CD1c-positive myeloid dendritic cell (primary cell): ENCODE results near the gene MPV17L2.
A peak's percentile ranks its signal among the peaks of the same experiment; 100 is the strongest.

Experiments used
- DNase-seq: peaks from one replicate; pipeline ENCODE4 v3.0.0-alpha.2; 2016; ENCODE audit errors: extremely low spot score

MPV17L2 gene

GRCh38 chr19:18160971-18161635, 31.9 kb upstream of the MPV17L2 start:
- DNase-seq = peak; percentile 90

GRCh38 chr19:18161636-18162002, 31.4 kb upstream of the MPV17L2 start:
- no peak for DNase-seq

- no peak for DNase-seq
Measured at GRCh38 chr19:18164072-18164471, 28.9 kb upstream of the MPV17L2 start.

GRCh38 chr19:18165794-18166544, 27.0 kb upstream of the MPV17L2 start:
- no peak for DNase-seq

GRCh38 chr19:18167011-18167410, 26.0 kb upstream of the MPV17L2 start:
- DNase-seq = no peak

- peak; percentile 67 for DNase-seq
Measured at GRCh38 chr19:18167975-18168645, 24.9 kb upstream of the MPV17L2 start.

GRCh38 chr19:18168673-18169381, 24.2 kb upstream of the MPV17L2 start:
- DNase-seq = peak; percentile 19

- peak; percentile 90 for DNase-seq
Measured at GRCh38 chr19:18170714-18171255, 22.2 kb upstream of the MPV17L2 start.

GRCh38 chr19:18171605-18172327, 21.3 kb upstream of the MPV17L2 start:
- peak; percentile 31 for DNase-seq

GRCh38 chr19:18172331-18173053, 20.5 kb upstream of the MPV17L2 start:
- DNase-seq = no peak

GRCh38 chr19:18173054-18173571, 19.9 kb upstream of the MPV17L2 start:
- peak; percentile 94 for DNase-seq

GRCh38 chr19:18173572-18174288, 19.3 kb upstream of the MPV17L2 start, which contains the start of gene IFI30:
TSS of gene IFI30 (plus strand) at chr19:18173813. CDS start at chr19:18173842, 29 bp downstream.
- peak; percentile 89 for DNase-seq

- DNase-seq = no peak
Measured at GRCh38 chr19:18174983-18175382, 18.0 kb upstream of the MPV17L2 start.

GRCh38 chr19:18176367-18177310, 16.4 kb upstream of the MPV17L2 start:
- peak; percentile 48 for DNase-seq

- peak; percentile 61 for DNase-seq
Measured at GRCh38 chr19:18179957-18180356, 13.1 kb upstream of the MPV17L2 start.

GRCh38 chr19:18183529-18183928, 9.5 kb upstream of the MPV17L2 start:
- no peak for DNase-seq

- no peak for DNase-seq
Measured at GRCh38 chr19:18185538-18185937, 7.5 kb upstream of the MPV17L2 start.

- DNase-seq = no peak
Measured at GRCh38 chr19:18190278-18190677, 2.7 kb upstream of the MPV17L2 start.
